KBM-7 (cell line): ENCODE data around the gene WDTC1.

Experiments used
- DNase-seq: peaks from one replicate; pipeline ENCODE4 v3.0.0-alpha.2; 2015
- in situ Hi-C: fragments of 300-500 bp; cut with MboI; formaldehyde crosslinking; loops from 2 replicates; pipeline ENCODE4 v1.14.3; 2020; ENCODE audit warnings: low sequenced_read_pairs, low pct_unique_long_range_greater_than_20kb, mixed read lengths

WDTC1 gene

GRCh38 chr1:27297903-27298302, 63.5 kb downstream of the WDTC1 start:
- DNase-seq = no peak
- in situ Hi-C loops = no loop called here

- no peak for DNase-seq
- in situ Hi-C loops = no loop called here
These were observed 64.4 kb downstream of the WDTC1 start for GRCh38 chr1:27298632-27299384.

- DNase-seq = no peak
- in situ Hi-C loops = no loop called here
These were observed 65.2 kb downstream of the WDTC1 start for GRCh38 chr1:27299385-27300271.

- peak; percentile 97 for DNase-seq
- in situ Hi-C loops = no loop called here
These were observed 66.1 kb downstream of the WDTC1 start for GRCh38 chr1:27300341-27301051.

- in situ Hi-C loops = no loop called here
- DNase-seq = no peak
These were observed 66.6 kb downstream of the WDTC1 start for GRCh38 chr1:27301052-27301422.

- in situ Hi-C loops = no loop called here
- no peak for DNase-seq
These were observed 67.3 kb downstream of the WDTC1 start for GRCh38 chr1:27301582-27302199.

GRCh38 chr1:27302612-27303011, 68.2 kb downstream of the WDTC1 start:
- in situ Hi-C loops = no loop called here

GRCh38 chr1:27303509-27303908, 69.1 kb downstream of the WDTC1 start:
- DNase-seq = no peak
- in situ Hi-C loops = no loop called here

More at GRCh38 chr1:27302612-27303011, 68.2 kb downstream of the WDTC1 start:
- no peak for DNase-seq

GRCh38 chr1:27306071-27306470, 71.6 kb downstream of the WDTC1 start:
- DNase-seq = no peak
- in situ Hi-C loops = no loop called here

- in situ Hi-C loops = no loop called here
- no peak for DNase-seq
These were observed 72.7 kb downstream of the WDTC1 start for GRCh38 chr1:27306892-27307761.

GRCh38 chr1:27307874-27308598, 73.6 kb downstream of the WDTC1 start:
- no peak for DNase-seq
- in situ Hi-C loops = no loop called here

- DNase-seq = no peak
- in situ Hi-C loops = loop anchor here (10.0 kb wide), 1 partner anchor 61 kb away; the partner anchor contains the start of gene FCN3
These were observed 79.7 kb downstream of the WDTC1 start for GRCh38 chr1:27314169-27314568.

GRCh38 chr1:27314737-27315136, 80.3 kb downstream of the WDTC1 start:
- in situ Hi-C loops = loop anchor here (10.0 kb wide), 1 partner anchor 60 kb away; the partner anchor contains the start of gene FCN3
- no peak for DNase-seq

- no peak for DNase-seq
- in situ Hi-C loops = loop anchor here (10.0 kb wide), 1 partner anchor 58 kb away; the partner anchor contains the start of gene FCN3
These were observed 82.4 kb downstream of the WDTC1 start for GRCh38 chr1:27316860-27317259.

GRCh38 chr1:27318136-27318535, 83.7 kb downstream of the WDTC1 start:
- no peak for DNase-seq
- in situ Hi-C loops = loop anchor here (10.0 kb wide), 1 partner anchor 57 kb away; the partner anchor contains the start of gene FCN3

GRCh38 chr1:27318596-27318995, 84.2 kb downstream of the WDTC1 start:
- DNase-seq = no peak
- in situ Hi-C loops = loop anchor here (10.0 kb wide), 1 partner anchor 56 kb away; the partner anchor contains the start of gene FCN3

- in situ Hi-C loops = no loop called here
- DNase-seq = peak; percentile 98
These were observed 87.6 kb downstream of the WDTC1 start, which contains the start of gene TMEM222 for GRCh38 chr1:27321813-27322568. TMEM222 (plus strand) TSS chr1:27322163; CDS start chr1:27322198, 35 bp downstream.
